Measurements from ENCODE around the gene RPL13.

RPL13 gene

DNA sequence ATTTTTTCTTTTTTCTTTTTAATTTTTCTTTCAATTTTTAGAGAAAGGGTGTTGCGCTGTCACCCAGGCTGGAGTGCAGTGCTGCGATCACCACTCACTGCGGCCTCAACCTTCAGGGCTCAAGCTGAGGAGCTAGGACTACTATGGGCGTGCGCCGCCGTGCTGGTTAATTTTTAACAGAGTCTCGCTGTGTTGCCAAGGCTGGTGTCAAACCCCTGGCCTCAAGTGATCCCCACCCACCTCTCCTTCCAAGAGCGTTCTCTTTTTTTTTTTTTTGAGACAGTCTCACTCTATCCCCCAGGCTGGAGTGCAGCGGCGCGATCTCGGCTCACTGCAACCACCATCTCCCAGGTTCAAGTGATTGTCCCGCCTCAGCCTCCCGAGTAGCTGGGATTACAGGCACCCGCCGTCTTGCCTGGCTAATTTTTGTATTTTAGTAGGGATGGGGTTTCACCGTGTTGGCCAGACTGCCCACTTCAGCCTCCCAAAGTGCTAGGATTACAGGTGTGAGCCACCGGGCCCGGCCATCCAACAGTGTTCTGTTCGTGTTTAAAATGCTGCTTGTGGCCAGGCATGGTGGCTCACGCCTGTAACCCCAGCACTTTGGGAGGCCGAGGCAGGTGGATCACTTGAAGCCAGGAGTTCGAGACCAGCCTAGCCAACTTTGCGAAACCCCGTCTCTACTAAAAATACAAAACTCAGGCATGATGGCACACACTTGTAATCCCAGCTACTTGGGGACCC lies 14.5 kb upstream of the RPL13 start:
- DNase-seq, result no peak

DNA sequence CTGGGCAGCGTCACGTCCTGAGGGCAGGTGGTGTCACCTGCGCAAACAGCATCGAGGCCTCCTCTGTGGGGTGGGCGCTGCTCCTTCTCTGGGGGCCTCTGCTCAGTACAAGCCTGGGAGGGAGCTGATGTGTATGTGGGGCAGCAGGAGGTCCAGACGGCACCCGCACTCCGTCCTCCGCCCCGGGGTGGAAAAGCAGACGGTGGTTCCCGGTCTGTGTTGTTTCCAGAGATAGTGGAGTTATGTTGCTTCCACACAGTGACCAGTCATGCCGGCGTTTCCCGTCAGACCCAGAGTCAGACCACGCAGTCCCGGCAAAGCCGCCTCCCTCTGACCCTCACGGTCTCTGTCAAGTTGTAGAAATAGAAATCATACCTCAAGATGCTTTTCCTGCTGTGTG lies 13.7 kb upstream of the RPL13 start:
- no peak for DNase-seq

GRCh38 chr16:89547291-89547690 lies 13.2 kb upstream of the RPL13 start:
- DNase-seq, result no peak

DNA sequence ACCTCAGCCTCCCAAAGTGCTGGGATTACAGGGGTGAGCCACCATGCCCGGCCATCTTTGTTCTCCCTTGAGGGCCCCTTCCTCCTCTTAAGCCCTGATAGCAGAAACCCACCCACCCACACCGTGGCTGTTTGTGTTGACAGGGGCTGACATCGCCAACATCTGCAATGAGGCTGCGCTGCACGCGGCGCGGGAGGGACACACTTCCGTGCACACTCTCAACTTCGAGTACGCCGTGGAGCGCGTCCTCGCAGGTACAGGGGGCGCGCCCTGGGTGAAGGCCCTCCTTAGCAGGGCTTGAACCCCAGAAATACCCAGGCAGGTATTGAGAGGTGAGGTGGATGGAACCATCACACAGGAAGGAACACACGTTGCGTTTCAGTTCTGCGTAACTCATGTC lies 12.6 kb upstream of the RPL13 start:
- no peak for DNase-seq

DNA sequence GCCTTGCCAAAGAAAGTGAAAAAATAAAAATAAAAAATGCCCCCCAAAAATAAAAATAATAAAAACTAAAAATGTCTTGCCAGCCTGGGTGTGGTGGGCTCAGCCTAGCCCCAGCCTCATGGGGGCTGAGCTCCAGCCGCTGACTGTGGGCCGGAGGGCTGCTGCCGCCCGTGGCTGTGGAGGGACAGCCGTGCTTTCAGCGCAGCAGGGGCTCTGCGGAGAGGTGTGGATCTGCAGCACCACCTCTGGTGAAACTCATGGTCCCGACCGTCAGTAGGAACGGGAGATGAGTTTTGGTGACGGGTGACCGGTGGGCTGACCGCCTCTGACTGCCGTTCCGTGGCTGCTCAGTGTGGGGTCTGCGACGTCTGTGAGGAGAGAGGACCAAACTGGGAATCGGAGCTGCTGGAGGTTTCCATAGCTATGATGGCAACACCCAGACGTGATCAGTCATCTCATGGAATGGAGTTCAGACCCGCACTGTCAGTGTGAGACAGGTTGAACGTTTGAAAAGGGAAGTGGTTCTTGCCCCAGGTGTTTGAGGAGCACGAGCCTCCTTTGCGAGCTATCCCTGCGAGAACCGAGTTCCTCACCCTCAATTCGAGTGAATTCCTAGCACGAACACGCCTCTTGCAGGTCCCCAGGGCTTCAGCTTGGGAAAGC lies 12.0 kb upstream of the RPL13 start:
- no peak for DNase-seq

DNA sequence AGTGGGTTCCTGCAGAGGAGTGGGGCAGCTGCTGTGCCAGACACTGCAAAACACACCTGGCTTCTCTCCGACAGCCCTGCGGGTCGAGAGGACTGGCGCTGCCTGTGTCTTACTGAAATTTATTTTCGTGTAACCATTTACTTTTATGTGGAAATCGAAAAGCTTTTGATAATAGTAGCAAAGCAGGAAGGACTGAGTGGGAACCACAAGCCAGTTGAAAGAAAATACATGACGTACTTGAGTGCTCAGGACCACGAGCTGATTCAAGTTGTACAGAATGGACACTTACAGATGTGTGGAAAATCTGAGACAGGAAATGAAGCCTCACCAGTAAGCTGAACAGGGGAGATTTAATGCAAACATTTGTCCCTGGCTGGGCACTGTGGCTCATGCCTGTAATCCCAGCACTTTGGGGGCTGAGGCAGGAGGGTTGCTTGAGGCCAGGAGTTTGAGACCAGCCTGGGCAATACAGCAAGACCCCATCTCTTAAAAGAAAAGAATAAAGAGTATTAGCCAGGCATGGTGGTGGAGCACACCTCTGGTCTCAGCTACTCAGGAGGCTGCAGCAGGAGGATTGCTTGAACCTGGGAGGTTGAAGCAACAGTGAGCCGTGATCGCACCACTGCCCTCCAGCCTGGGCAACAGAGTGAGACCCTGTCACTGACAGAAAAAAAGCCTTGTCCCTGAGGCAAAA lies 11.3 kb upstream of the RPL13 start:
- no peak for DNase-seq

GRCh38 chr16:89550421-89551007 lies 10.0 kb upstream of the RPL13 start:
- peak; percentile 71 to 78 (median 77) for DNase-seq

DNA sequence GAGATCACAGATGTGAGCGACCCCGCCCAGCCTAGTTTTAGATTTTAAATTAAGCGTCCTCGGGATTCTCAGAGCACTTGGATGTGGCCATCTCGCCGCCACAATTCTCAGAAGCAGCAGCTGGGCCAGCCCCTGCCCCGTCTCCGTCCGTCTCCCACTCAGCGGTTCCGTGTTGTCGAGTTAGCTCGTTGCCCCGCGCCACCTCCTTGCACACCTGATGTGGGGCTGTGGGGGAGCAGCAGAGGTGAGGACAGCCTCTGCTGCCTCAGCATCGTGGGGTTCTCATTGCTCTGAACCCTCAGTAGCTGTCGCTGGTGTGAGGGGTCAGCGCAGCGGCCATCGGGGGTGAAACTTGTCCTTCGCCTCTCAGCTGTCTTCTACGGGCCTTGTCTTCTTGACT lies 8.2 kb upstream of the RPL13 start:
- no peak for DNase-seq

GRCh38 chr16:89552913-89553312 lies 7.6 kb upstream of the RPL13 start:
- DNase-seq, result no peak

DNA sequence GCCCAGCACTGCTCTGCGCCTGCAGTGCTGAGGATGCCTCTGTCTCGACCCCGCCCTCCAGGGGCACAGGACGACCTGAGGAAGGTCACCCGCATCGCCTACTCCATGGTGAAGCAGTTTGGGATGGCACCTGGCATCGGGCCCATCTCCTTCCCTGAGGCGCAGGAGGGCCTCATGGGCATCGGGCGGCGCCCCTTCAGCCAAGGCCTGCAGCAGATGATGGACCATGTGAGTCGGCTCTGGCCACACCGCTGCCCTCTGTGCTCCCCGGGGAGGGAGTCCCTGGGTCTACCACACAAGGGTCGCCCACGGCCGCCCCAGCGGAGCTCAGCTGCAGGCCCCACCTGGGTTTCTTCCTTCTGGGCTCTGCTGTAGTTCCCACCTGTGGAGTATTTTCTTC lies 6.7 kb upstream of the RPL13 start:
- no peak for DNase-seq

- no peak for DNase-seq
Measured at GRCh38 chr16:89554343-89554742, 6.1 kb upstream of the RPL13 start.

DNA sequence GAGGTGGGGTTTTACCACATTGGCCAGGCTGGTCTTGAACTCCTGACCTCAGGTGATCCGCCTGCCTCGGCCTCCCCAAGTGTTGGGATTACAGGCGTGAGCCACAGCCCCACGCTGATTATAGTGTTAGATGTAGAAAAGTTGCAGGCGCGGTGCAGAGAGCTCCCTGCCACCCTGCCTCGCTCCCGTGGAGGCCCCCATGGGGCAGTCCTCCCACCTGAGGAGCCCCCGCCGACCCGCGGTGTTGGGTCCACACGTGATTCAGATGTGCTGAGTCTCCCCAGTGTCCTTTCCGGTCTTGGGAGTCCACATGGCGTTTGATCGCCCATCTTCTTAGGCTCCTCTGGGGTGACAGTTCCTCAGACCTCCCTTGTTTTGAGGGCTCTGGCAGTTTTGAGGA lies 5.2 kb upstream of the RPL13 start:
- no peak for DNase-seq

GRCh38 chr16:89555780-89556179 lies 4.7 kb upstream of the RPL13 start:
- peak in 1 of 3 donors; percentile 35 for DNase-seq

- peak; percentile 86 to 91 (median 89) for DNase-seq
Measured at GRCh38 chr16:89556750-89557689, 3.5 kb upstream of the RPL13 start.

DNA sequence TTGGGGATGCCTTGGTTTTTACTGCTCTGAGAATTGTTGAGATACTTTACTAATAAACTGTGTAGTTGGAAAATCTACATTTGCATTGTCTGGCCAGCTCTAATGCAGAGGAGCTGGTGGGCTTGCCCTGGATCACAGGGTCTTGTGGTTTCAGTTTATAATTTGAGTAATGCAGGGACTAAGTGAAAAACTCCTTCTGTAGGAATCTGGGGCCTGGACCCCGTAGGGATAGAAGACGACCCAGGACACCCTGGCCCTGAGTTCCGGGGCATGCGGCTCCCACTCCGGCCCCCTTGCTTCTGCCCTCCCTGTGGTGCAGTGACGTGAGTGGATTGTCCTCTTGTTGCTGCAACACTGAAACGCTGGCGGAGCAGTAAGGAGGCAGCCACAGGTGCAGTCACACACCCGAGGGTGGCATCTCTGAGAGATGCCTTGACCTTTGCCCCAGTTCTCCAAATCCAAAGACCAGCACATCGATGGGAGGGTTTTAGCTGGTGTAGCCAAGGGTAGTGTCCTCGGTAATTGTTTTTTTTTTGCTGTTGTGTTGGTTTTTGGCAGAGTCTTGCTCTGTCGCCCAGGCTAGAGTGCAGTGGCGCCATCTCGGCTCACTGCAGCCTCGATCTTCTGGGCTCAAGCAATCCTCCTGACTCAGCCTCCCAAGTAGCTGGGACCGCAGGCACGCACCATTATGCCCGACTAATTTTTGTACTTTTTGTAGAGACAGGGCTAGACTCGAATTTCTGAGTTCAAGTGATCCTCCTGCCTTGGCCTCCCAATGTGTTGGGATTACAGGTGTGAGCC lies 2.6 kb upstream of the RPL13 start:
- no peak for DNase-seq

DNA sequence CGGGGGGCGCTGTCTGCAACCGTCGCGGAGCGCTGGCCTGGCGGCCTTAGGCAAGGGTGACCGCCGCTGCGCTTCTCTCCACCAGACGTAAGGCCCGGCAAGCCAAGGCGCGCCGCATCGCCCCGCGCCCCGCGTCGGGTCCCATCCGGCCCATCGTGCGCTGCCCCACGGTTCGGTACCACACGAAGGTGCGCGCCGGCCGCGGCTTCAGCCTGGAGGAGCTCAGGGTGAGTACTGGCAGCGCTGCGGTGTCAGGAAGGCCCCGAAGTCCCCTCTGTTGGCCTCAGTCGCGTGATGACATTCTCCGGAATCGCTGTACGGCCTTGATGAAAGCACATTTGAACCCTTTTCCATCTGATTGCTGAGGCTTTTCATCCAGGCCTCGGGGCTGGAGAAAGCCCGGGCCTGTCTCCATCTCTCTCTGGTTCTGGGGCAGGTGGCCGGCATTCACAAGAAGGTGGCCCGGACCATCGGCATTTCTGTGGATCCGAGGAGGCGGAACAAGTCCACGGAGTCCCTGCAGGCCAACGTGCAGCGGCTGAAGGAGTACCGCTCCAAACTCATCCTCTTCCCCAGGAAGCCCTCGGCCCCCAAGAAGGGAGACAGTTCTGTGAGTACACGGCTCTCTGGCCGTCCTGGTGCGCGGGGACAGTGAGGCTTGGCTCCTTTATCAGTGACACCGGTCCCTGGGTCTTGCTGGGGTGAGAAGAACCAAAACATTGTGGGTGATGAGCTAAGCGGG lies 831 bp downstream of the RPL13 start:
- DNase-seq, result peak in 2 of 3 donors; percentile 21 to 44

DNA sequence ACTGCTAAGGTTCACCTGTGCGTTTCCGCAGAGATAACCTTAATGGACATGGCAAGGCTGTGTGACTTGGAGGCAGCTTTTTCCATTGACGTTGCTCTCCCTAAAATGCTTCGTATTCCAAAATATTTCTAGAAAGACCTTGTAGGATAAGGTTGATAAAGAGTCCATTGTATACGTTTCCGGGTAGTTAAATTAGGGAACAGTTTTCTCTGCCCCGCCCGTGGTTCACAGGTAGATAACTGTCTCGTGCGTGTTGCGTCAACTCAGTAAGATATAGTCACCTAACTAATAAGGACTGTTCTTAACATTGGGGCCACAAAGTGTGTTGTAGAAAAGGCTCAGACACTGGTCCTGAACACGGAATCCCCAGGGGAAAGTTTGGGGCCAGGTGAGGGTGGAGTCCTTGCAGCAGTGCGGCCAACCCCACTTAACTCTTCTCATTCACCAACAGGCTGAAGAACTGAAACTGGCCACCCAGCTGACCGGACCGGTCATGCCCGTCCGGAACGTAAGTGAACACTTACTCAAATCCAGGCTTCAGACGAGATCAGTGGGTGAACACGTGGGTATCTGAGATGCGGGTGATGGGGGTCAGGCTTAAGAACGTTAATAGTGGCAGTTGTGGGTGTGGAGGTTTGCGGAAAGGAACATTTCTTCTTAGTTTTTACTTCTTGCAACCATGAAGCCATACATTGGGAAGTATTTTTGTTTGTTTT lies 1.6 kb downstream of the RPL13 start:
- DNase-seq, result no peak

DNA sequence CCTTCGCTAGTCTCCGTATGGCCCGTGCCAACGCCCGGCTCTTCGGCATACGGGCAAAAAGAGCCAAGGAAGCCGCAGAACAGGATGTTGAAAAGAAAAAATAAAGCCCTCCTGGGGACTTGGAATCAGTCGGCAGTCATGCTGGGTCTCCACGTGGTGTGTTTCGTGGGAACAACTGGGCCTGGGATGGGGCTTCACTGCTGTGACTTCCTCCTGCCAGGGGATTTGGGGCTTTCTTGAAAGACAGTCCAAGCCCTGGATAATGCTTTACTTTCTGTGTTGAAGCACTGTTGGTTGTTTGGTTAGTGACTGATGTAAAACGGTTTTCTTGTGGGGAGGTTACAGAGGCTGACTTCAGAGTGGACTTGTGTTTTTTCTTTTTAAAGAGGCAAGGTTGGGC lies 2.5 kb downstream of the RPL13 start:
- DNase-seq, result no peak

DNA sequence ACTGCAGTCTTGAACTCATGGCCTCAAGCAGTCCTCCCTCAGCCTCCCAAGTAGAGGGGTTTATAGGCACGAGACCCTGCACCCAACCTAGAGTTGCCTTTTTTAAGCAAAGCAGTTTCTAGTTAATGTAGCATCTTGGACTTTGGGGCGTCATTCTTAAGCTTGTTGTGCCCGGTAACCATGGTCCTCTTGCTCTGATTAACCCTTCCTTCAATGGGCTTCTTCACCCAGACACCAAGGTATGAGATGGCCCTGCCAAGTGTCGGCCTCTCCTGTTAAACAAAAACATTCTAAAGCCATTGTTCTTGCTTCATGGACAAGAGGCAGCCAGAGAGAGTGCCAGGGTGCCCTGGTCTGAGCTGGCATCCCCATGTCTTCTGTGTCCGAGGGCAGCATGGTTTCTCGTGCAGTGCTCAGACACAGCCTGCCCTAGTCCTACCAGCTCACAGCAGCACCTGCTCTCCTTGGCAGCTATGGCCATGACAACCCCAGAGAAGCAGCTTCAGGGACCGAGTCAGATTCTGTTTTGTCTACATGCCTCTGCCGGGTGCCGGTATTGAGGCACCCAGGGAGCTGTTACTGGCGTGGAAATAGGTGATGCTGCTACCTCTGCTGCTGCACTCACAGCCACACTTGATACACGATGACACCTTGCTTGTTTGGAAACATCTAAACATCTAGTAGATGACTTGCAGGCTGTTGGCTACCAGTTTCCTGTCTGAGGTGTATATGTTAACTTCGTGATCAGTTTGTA lies 3.3 kb downstream of the RPL13 start:
- no peak for DNase-seq
